HCT116 (cell line): ENCODE results near the gene ZNF580. TPM values are rescaled to one million over a fixed set of nuclear protein-coding genes. Genes with fewer than 3 reads are reported as not detected.

ENCODE experiments used
- ATAC-seq: fragments of 200-7000 bp; cut with Tn5 transposase; 2 replicates; pipeline ENCODE4 v1.9.1; 2020; ENCODE audit warnings: mild to moderate bottlenecking, moderate library complexity
- BruUV-seq: library from RNA; stranded (reverse); fragments of 400-500 nt; replicated peaks from 2 replicates; lab custom pipeline; 2021; lab: Mats Ljungman, UMichigan
- CTCF ChIA-PET: fragments of 300-600 bp; sonication (Branson Sonifier 250); formaldehyde crosslinking; loops from one replicate; lab custom pipeline; 2021; ENCODE audit warnings: antibody characterized with exemption; lab: Charles Lee
- POLR2A ChIA-PET: fragments of 300-600, 350-600 bp; sonication (Branson Sonifier 250); formaldehyde crosslinking; loops from one replicate; lab custom pipeline; 2021; ENCODE audit warnings: antibody characterized with exemption; lab: Charles Lee
- RAD21 ChIA-PET, 2 experiments: fragments of 300-600 bp; sonication (Branson Sonifier 250); formaldehyde crosslinking; loops; one replicate each; lab custom pipeline; 2023; ENCODE audit warnings: low total read pairs in 2 of 2; ENCODE audit not compliant: uncharacterized antibody in 2 of 2, unreplicated experiment in 2 of 2, low non-redundant PET in 1 of 2; lab: Charles Lee
- DNase-seq: peaks from one replicate; pipeline ENCODE4 v3.0.0-alpha.2; 2010; ENCODE audit warnings: low read depth, low spot score
- H2AFZ ChIP-seq: fragments of 200-600 bp; shearing (Covaris generic), sonication (generic); 2 replicates; pipeline ENCODE4 v1.6.1; 2017; ENCODE audit warnings: low read depth, mixed run types, mixed read lengths, antibody characterized with exemption, low read length; ENCODE audit not compliant: poor library complexity, severe bottlenecking
- H3K27ac ChIP-seq: 2 replicates; pipeline ENCODE4 v1.5.1; 2012; ENCODE audit warnings: low read depth, low read length
- H3K27me3 ChIP-seq: fragments of 200-600 bp; sonication (generic); 2 replicates; pipeline ENCODE4 v1.6.1; 2016; ENCODE audit warnings: mixed run types, low read length, mixed read lengths; ENCODE audit not compliant: insufficient read depth
- H3K36me3 ChIP-seq, 2 experiments: fragments of 200-500 bp in 1 of 2; fragments of 200-600 bp in 1 of 2; sonication (Bioruptor generic) in 1 of 2; sonication (generic) in 1 of 2; 2 replicates each; pipeline versions ENCODE4 v1.5.1 to v1.6.1; 2014 to 2016; ENCODE audit warnings: low read length in 2 of 2, inconsistent platforms in 1 of 2, mixed read lengths in 1 of 2, mixed run types in 1 of 2; ENCODE audit not compliant: insufficient read depth in 2 of 2, control insufficient read depth in 1 of 2
- H3K4me1 ChIP-seq, 2 experiments: fragments of 200-600 bp in 1 of 2; sonication (generic) in 1 of 2; 2 replicates each; pipeline versions ENCODE4 v1.5.1 to v1.6.1; 2012 to 2017; ENCODE audit warnings: low read length in 2 of 2, inconsistent platforms in 1 of 2, mild to moderate bottlenecking in 1 of 2, mixed read lengths in 1 of 2, mixed run types in 1 of 2, moderate library complexity in 1 of 2; ENCODE audit not compliant: insufficient read depth in 2 of 2, control insufficient read depth in 1 of 2
- H3K4me2 ChIP-seq: fragments of 200-600 bp; sonication (generic); 2 replicates; pipeline ENCODE4 v1.6.1; 2017; ENCODE audit warnings: mixed run types, low read length, mixed read lengths
- H3K4me3 ChIP-seq, 2 experiments: fragments of 200-600 bp in 1 of 2; sonication (generic) in 1 of 2; replicated peaks in 1 of 2; 2 replicates each; pipeline ENCODE4 v1.5.1; 2011 to 2016; ENCODE audit warnings: low read length in 2 of 2, control low read depth in 1 of 2, low read depth in 1 of 2, mild to moderate bottlenecking in 1 of 2, mixed read lengths in 1 of 2, mixed run types in 1 of 2
- H3K79me2 ChIP-seq: fragments of 200-600 bp; sonication (generic); 2 replicates; pipeline ENCODE4 v1.6.1; 2017; ENCODE audit warnings: mild to moderate bottlenecking, mixed run types, low read length, moderate library complexity, mixed read lengths; ENCODE audit not compliant: insufficient read depth
- H3K9ac ChIP-seq: fragments of 200-600 bp; sonication (generic); 2 replicates; pipeline ENCODE4 v1.6.1; 2016; ENCODE audit warnings: low read length, mixed read lengths
- H3K9me2 ChIP-seq: fragments of 200-600 bp; sonication (generic), shearing (Covaris generic); 2 replicates; pipeline ENCODE4 v1.6.1; 2017; ENCODE audit warnings: mixed run types, mild to moderate bottlenecking, moderate library complexity; ENCODE audit not compliant: insufficient read depth
- H3K9me3 ChIP-seq, 2 experiments: fragments of 200-500 bp in 1 of 2; fragments of 200-600 bp in 1 of 2; sonication (Bioruptor generic) in 1 of 2; sonication (generic) in 1 of 2; 2 replicates each; pipeline ENCODE4 v1.6.1; 2014 to 2017; ENCODE audit warnings: low read length in 2 of 2, mixed read lengths in 2 of 2, inconsistent platforms in 1 of 2, low read depth in 1 of 2, mild to moderate bottlenecking in 1 of 2, mixed run types in 1 of 2, moderate library complexity in 1 of 2; ENCODE audit not compliant: control insufficient read depth in 1 of 2, insufficient read depth in 1 of 2
- H4K20me1 ChIP-seq: fragments of 200-600 bp; sonication (generic), shearing (Covaris generic); 2 replicates; pipeline ENCODE4 v1.6.1; 2017; ENCODE audit warnings: mixed run types, mild to moderate bottlenecking, moderate library complexity; ENCODE audit not compliant: insufficient read depth
- CEBPB ChIP-seq: IDR thresholded peaks from 2 replicates; pipeline ENCODE4 v1.6.1; 2012; ENCODE audit warnings: low read depth
- EGR1 ChIP-seq: IDR thresholded peaks from 2 replicates; pipeline ENCODE4 v1.6.1; 2012; ENCODE audit warnings: low read depth
- FOSL1 ChIP-seq: IDR thresholded peaks from 2 replicates; pipeline ENCODE4 v1.6.1; 2012; ENCODE audit warnings: low read depth
- SIN3A ChIP-seq: IDR thresholded peaks from 2 replicates; pipeline ENCODE4 v1.6.1; 2012; ENCODE audit warnings: low read depth
- SP1 ChIP-seq: IDR thresholded peaks from 2 replicates; pipeline ENCODE4 v1.6.1; 2012; ENCODE audit warnings: low read depth
- TCF7L2 ChIP-seq: IDR thresholded peaks from 2 replicates; pipeline ENCODE4 v1.7.0; 2011; ENCODE audit warnings: borderline replicate concordance, inconsistent platforms; ENCODE audit not compliant: insufficient read depth, insufficient read length; ENCODE audit errors: extremely low read depth
- YY1 ChIP-seq: IDR thresholded peaks from 2 replicates; pipeline ENCODE4 v1.6.1; 2011; ENCODE audit warnings: low read length, low read depth, moderate library complexity, mild to moderate bottlenecking; ENCODE audit not compliant: insufficient replicate concordance; ENCODE audit errors: extremely low read depth
- ZFX ChIP-seq: fragments of 450-650 bp; IDR thresholded peaks from 2 replicates; pipeline ENCODE4 v1.6.1; 2017
- intact Hi-C: fragments of 100-400 bp; cut with micrococcal nuclease; formaldehyde crosslinking; loops from 2 replicates; pipeline ENCODE4 v1.10.0; 2022
- total RNA-seq: library from RNA; stranded (reverse); gene quantifications from one replicate; pipeline ENCODE4 v1.2.1, GENCODE V29; 2021; ENCODE audit not compliant: unreplicated experiment
- TF ChIP-seq, protein P1 (sequence below): IDR thresholded peaks from 2 replicates; pipeline ENCODE4 v1.6.1; 2012

ZNF580 gene
- total RNA-seq, 1 experiment from 2014 or later, result 36.7 TPM

DNA sequence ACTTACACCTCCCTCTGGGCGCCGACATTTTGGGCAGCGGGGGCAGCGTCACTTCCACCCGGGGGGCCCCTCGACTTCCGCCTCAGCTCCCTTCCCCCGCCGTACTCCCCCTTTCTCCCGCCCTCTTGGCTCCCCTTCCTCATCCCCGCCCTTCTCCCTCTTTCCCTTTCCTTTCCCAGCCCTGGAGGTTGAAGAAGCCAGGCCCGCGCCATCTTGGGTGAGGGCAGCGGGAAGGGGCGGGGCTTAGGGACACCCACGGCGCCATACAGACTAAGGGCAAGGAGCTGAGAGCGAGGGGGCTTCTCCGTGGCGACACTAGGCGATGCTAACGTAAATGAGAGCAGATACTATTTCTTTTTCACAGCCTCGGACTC, 41.3 kb upstream of the ZNF580 start, which contains the start of gene FIZ1:
Gene FIZ1, minus strand, starts transcription at position 50 of the 374 bp plus-strand sequence. CDS start 1,652 bp downstream, outside the sequence.
- Histone ChIP-seq H3K27ac (peak within 1 kb of the TSS; percentile 83), H3K4me3 (peak within 1 kb of the TSS; percentile 56 to 67), H4K20me1 (no peaks in the 10 kb centered on the region), H3K9me2 (no peaks in the 10 kb centered on the region), H3K4me2 (peak within 1 kb of the TSS; percentile 96), H3K9ac (peak within 1 kb of the TSS; percentile 80), H3K4me1 (peaks cover 24 to 39% of the 10 kb centered on the region in 2 experiments), H2AFZ (peak within 1 kb of the TSS; percentile 57), H3K27me3 (no peaks in the 10 kb centered on the region), H3K36me3 (peaks cover 3 to 18% of the 10 kb centered on the region in 2 experiments), H3K9me3 (no peaks in the 10 kb centered on the region), H3K79me2 (peaks cover 4% of the 10 kb centered on the region; the same call in 1 of the 2 replicates)
- POLR2A ChIA-PET, result interaction anchor here (0.6 to 1.8 kb wide), 13 partner anchors 9 to 123 kb away, joined by 3 to 9 read pairs (median 4); partner anchors contain the start of genes U2AF2, ZNF581, ZNF628 and ZNF784
- no TSS peak for BruUV-seq
- CTCF ChIA-PET, result interaction anchor here (1.0 to 2.5 kb wide), 8 partner anchors 12 to 453 kb away, joined by 4 to 14 read pairs (median 6); no protein-coding TSS in a partner anchor
- intact Hi-C loops, result loop anchor here (1.0 kb wide), 1 partner anchor 25 kb away; the partner anchor contains the start of gene ZNF784
- DNase-seq (peak; percentile 97), ATAC-seq (peak; percentile 78)
- RAD21 ChIA-PET, result interaction anchor here (0.6 kb wide), 2 partner anchors 20 to 84 kb away, joined by 3 read pairs; no protein-coding TSS in a partner anchor
- TF ChIP-seq EGR1, result peak; percentile 89; the same call in 1 of the 2 replicates
- TF ChIP-seq TCF7L2, result no peak
- TF ChIP-seq SIN3A, result no peak; the same call in 1 of the 2 replicates
- TF ChIP-seq ZFX, result no peak; the same call in 1 of the 2 replicates
- TF ChIP-seq YY1, result peak; percentile 98
- TF ChIP-seq, protein P1, sequence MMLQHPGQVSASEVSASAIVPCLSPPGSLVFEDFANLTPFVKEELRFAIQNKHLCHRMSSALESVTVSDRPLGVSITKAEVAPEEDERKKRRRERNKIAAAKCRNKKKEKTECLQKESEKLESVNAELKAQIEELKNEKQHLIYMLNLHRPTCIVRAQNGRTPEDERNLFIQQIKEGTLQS, result no peak
- no peak for TF ChIP-seq CEBPB
- no peak for TF ChIP-seq FOSL1
- TF ChIP-seq SP1, result peak; percentile 80
